Lower leg skin (tissue), 3 donors: Measurements from ENCODE around the gene PPIF.

Experiments used
- POLR2A ChIP-seq, 2 donors: fragments of 450-650 bp; IDR thresholded peaks; one replicate each; pipeline ENCODE4 v1.6.1; 2016 to 2017; ENCODE audit warnings: antibody characterized with exemption in 2 of 2, mild to moderate bottlenecking in 1 of 2, moderate library complexity in 1 of 2
- TF ChIP-seq, protein P1 (sequence below), 3 donors: fragments of 450-650 bp; IDR thresholded peaks; one replicate each; pipeline ENCODE4 v1.5.1; 2016; ENCODE audit warnings: antibody characterized with exemption in 3 of 3, mild to moderate bottlenecking in 3 of 3, moderate library complexity in 2 of 3

DNA sequence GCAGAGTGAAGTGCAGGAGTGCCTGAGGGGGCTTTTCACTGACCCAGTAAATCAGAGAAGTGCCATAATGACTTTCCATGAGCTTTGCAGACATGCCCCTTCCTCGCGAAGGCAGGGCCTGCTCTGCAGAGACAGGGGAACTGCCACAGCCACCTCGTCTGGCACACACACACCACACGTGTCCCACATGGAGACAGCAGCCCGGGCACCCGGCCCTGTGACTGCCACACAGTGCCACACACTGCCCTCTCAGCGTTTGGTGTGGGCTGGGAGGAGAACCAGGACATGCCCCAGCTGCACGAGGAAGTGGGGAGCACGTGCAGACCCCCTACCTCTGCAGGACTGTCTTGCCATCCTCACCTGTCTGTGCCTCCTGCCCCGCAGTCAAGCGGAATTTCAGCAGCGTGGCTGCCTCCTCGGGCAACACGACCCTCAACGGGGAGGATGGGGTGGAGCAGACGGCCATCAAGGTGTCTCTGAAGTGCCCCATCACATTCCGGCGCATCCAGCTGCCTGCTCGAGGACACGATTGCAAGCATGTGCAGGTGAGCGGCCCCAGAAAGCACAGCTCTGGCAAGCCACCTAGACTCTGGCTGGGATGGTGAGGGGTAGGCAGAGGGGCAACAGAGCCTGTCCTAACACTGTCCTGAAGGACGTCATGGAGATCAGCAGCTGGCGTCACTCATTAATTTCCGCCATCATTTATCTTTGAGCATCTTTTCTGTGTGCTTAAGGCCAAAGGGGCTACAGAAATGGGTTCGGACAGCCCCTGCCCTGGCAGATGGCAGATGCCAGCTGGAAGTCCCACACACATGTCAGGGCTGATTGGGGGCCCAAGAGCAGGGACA is 43.4 kb upstream of the PPIF start:
- TF ChIP-seq, protein P1, sequence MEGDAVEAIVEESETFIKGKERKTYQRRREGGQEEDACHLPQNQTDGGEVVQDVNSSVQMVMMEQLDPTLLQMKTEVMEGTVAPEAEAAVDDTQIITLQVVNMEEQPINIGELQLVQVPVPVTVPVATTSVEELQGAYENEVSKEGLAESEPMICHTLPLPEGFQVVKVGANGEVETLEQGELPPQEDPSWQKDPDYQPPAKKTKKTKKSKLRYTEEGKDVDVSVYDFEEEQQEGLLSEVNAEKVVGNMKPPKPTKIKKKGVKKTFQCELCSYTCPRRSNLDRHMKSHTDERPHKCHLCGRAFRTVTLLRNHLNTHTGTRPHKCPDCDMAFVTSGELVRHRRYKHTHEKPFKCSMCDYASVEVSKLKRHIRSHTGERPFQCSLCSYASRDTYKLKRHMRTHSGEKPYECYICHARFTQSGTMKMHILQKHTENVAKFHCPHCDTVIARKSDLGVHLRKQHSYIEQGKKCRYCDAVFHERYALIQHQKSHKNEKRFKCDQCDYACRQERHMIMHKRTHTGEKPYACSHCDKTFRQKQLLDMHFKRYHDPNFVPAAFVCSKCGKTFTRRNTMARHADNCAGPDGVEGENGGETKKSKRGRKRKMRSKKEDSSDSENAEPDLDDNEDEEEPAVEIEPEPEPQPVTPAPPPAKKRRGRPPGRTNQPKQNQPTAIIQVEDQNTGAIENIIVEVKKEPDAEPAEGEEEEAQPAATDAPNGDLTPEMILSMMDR (IDR thresholded peaks at IDR 0.05) = no peak
- TF ChIP-seq POLR2A (IDR thresholded peaks at IDR 0.05) = no peak
